HG03025 (cell line): Measurements from ENCODE around the gene KRTAP2-1.
"Not testable (repeated sequence)": the region's sequence is repeated elsewhere in the genome, so short reads cannot be mapped to it uniquely, and the experiment has no call there.

Experiments
- ATAC-seq: cut with Tn5 transposase; IDR thresholded peaks from one replicate; pipeline ENCODE4 v1.9.1; 2021; ENCODE audit warnings: mild to moderate bottlenecking, moderate library complexity; ENCODE audit not compliant: unreplicated experiment, low FRiP score

The KRTAP2-1 gene

DNA sequence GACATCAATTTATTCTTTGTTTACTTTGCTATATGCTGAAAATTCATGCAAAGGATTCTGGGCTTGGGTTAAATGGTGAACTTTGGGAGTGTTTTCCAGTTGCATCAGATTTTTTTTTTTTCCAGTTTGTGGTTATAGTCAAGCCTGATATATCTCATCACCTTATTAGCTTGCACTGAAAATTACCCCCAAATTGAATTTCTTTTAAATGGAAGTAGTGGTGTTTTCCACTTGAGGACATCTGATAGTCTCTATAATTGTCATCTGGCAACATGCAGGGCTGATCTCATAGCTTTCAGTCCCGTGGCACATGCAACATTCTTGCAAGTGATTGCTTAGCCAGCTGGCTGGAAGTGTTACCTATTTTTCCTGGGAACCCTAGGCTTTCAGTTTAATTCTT is 33.5 kb downstream of the KRTAP2-1 start:
- ATAC-seq: no peak

DNA sequence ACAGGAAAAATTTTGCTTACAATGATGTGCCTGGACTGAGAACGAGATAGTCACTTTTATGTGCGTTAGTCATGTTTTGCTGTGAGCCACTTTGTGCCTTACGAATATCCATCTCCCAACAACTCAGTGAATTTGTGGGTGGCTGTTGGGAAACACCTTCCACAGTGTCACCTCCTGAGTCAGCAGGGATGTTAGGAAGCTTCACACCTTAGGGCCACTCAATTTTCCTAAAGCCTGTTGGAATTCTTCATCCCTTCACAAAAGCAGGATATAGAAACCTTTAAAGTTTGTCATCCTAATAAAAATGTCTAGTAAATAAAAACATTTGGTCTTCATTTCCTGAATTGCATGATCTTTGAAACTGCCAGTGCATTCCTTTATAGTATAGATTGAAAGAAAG is 33.9 kb downstream of the KRTAP2-1 start:
- ATAC-seq: no peak

DNA sequence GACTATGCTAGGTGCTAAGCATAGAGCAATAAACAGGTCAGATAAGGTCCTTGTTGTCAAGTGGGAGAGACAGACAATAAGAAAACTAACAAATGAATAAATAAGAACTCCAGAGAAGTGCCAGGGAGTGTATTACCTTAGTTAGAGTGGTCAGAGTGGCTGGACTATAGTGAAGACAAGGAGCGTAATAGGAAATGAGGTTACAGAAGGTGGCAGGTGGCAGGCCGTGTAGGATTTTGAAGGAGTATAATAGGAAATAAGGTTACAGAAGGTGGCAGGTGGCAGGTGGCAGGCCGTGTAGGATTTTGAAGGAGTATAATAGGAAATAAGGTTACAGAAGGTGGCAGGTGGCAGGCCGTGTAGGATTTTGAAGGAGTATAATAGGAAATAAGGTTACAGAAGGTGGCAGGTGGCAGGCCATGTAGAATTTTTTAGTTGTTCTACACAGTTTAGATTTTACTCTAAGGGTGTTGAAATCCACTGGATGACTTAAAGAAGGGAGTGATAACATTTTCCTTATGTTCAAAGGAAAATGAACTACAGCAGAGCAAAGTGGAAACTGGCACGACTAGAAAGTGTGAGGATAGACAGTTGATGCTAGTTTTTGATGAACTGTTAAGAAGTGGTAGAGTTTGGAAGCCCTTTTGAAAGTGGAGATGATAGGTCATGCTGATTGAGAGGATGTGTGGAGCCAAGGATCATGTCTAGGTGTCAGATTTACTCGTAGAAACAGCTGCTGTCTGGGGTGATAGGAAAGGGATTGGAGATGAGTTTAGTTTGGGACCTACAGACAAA is 34.6 kb downstream of the KRTAP2-1 start:
- no peak for ATAC-seq

DNA sequence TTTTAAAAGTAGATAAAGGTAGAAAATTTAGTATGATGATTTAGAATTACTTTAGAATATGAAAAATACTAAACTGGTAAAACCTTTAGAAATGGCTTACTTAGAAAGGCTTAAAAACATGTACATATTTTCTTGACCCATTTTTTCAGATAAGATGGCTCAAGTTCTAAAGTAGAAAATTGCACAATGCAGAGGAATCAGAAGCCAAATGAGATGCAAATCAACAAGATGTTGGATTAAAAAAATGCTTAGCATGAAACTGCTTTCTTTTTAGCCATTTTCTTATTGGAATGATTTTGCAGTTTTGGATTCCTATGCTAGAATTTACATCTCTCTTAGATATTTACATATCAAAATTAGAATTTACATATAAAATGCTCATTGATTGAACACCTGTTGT is 36.7 kb downstream of the KRTAP2-1 start:
- ATAC-seq: no peak

DNA sequence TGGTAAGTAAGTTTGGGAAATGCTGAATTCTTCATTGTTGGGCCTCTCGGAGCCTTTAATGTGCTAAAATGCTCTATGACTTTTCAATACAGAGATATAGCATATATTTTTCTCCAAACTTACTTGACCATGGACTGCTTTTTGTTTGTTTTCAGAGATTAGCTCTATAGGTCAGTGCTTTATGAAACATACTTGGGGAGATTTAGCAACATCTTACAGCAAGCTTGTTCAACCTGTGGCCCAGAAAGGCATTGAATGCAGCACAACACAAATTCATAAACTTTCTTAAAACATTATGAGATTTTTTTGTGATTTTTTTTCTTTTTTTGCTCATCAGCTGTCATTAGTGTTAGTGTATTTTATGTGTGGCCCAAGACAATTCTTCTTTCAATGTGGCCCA is 37.2 kb downstream of the KRTAP2-1 start:
- ATAC-seq: no peak

DNA sequence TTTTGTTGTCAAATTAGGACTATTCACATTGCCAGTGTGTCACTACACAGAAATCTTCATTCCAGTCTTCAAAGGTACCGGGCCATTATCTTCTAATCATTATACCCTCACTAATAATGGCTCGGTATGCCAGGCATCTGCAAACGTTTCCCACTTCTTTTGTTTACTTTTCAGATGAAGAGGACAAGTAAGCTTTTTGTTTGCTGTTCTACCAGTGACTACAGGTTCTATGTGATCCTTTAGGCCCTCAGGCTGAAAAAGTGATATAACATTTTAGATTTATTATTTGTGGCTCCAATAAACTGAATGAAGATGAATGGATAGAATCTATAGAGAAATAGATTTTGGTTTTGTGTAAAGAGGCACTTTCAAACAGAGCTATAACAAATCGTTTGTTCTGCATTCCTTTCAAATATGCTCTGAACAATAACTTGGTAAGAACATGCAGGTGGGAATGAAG is 37.8 kb downstream of the KRTAP2-1 start:
- no peak for ATAC-seq

DNA sequence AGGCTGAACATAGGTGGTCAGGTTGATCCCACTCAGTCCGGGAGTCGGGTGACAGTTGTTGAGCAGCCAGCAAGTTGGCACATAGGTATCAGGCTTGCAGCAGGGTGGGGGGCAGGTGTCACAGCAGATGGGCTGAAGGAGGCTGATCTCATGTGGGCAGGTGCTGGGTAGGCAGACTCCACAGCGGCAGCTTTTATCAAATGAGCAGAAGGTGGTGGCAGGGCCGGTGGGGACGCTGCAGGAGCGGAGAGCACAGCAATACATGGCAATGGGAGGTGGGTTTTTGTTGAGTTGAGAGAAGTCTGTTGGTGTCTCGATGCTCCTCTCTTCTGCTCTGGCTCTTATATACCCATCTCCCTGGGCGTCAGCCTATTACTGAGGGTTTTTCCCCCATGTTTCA is 38.3 kb downstream of the KRTAP2-1 start, which contains the start of gene KRTAP3-1:
Gene KRTAP3-1, minus strand, starts transcription at position 318 of the 400 bp plus-strand sequence. Its CDS starts 54 bp downstream, at position 264.
- no peak for ATAC-seq

DNA sequence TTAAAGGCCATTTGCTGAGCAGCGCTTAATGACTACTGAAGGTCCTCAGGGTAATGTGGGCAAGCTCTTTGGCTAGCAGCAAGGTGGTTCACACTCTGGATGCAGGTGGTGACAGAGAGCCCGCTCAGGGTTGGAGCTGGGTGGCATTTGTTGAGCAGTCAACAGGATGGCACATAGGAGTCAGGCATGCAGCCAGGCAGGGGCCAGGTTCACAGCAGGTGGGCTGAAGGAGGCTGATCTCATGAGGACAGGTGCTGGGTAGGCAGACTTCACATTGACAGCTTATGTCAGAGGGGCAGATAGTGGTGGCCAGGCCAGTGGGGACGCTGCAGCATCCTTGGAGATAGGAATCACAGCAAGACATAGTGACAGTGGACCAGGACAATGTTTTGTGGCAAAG is 42.7 kb downstream of the KRTAP2-1 start:
- no peak for ATAC-seq

DNA sequence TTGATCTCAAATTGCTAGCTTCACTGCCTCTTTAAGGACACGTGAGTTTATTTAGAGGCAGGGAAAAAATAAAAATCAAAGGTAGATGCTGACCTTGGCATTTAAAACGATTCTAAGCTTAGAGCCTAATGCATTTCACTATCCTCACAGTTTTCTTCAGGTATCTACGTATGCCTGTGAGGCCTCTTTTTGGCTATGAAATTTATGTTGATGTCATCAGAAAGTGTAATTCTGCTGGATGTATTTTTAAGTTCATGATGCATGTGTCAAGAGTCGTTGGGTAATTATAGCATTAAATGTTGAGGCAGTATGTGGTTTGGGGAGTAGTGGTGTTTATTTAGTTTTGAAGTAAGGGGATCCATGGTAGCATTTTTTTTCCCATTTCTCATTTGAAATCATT is 43.2 kb downstream of the KRTAP2-1 start:
- no peak for ATAC-seq

DNA sequence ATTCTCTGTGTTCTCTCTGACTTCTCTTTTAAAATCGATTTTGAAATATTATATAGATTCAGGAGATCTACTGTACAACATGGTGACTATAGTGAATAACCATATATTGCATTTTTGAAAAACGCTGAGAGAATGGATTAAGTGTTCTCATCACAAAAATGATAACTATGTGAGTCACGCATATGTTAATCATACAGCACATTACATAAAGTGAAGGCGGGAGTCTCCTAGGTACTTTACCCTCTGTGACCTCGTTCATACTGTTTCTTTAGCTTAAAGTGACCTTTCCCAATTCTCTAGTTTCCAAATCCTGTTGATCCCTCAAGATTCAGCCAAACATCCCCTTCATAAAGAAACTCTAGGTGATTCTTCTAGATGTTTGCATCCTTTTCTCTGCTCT is 44.3 kb downstream of the KRTAP2-1 start:
- ATAC-seq: no peak

DNA sequence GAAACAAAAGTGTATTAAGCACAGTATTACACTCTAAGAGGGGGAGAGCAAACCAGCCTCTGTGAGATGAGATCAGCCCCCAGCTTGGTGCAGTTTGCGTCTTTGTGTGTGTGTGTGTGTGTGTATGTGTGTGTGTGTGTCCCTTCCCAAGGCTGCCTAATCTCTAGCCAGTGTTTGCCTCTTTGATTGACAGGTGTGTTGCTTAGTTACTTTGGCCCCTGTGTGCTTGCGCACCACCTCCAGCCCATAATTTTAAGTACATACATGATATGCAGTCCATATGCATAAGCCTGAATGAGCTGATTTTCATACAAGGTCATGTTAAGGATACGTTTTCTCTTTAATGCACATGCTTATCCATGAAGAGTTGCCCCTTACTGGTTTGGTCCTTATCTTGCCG is 45.3 kb downstream of the KRTAP2-1 start:
- ATAC-seq: no peak

DNA sequence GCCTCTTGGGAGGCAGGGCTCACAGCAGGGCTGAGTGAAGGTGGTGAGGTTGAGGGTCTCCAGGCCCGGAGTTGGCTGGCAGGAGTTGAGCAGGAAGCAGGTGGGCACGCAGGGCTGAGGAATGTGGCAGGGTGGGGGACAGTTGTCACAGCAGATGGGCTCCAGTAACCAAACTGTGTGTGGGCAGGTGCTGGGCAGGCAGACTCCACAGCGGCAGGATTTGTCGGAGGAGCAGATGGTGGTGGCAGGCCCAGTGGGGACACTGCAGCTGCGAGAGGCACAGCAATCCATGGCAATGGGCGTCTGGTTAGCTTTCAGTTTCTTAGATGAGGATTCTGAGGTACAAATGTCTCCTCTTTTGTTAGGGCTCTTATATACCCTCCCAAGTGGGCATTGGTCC is 47.6 kb downstream of the KRTAP2-1 start, which contains the start of gene KRTAP3-2:
Gene KRTAP3-2, minus strand, starts transcription at position 344 of the 400 bp plus-strand sequence. Its CDS starts 53 bp downstream, at position 291.
- not testable (repeated sequence) for ATAC-seq

DNA sequence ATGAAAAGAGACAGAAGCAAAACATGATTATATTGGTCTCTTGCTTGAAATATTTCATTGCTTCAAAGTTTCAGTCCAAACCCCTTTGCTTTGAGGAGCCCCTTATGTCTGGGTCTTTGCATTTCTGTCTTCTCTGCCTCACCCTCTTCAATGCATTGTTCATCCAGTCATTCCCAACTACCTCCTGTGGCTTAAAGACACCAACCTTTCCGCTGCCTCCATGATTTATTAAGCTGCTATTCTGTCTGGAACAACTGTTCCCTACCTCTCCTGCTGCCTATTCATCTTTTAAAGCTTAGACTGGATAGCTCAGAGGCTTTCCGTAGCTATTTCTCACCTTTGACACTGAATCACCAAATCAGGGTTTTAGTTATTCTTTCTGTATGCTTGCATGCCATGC is 49.8 kb downstream of the KRTAP2-1 start:
- no peak for ATAC-seq

DNA sequence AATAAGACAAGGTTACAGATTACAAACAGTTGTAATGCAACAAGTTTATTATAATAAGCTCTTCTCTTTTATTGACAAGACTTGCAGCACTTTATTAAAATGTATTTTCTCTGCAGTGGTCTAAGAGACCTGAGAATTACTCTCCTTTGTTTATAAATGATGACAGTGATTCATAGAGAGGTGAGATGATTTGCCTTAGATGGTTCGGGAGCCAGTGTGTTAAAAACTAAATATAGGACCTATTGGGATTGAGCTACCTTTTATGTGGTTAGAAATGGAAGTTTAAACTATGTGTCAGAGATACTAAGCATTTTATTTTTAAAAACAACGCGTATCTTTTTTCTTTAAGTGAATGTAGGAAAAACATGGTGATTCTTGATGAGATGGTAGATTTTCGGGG is 50.3 kb downstream of the KRTAP2-1 start:
- ATAC-seq: no peak
